SK-N-SH (cell line): ENCODE measurements around the gene PIGZ. TPM values are rescaled to one million over a fixed set of nuclear protein-coding genes. Genes with fewer than 3 reads are reported as not detected.

ENCODE experiments used
- CTCF ChIA-PET: fragments of 300-600, 350-600 bp; formaldehyde crosslinking; extraction: SDS; loops from one replicate; lab custom pipeline; 2021; lab: Yijun Ruan, JAX
- POLR2A ChIA-PET: fragments of 350-600 bp; sonication (Branson Sonifier 250); formaldehyde crosslinking; extraction: SDS; loops from one replicate; lab custom pipeline; 2020; ENCODE audit warnings: antibody characterized with exemption, inconsistent platforms; lab: Yijun Ruan, JAX
- DNase-seq: peaks from one replicate; pipeline ENCODE4 v3.0.0; 2012
- H2AFZ ChIP-seq: fragments of 200-600 bp; sonication (generic); 2 replicates; pipeline ENCODE4 v1.8.1; 2016; ENCODE audit warnings: antibody characterized with exemption, mild to moderate bottlenecking, low read depth
- H3F3A ChIP-seq: fragments of 200-600 bp; sonication (generic); replicated peaks from 2 replicates; pipeline ENCODE3; 2016; ENCODE audit warnings: antibody characterized with exemption, mild to moderate bottlenecking; ENCODE audit not compliant: insufficient read depth
- H3K27ac ChIP-seq, 2 experiments: fragments of 200-500 bp in 1 of 2; fragments of 200-600 bp in 1 of 2; sonication (Bioruptor generic) in 1 of 2; sonication (generic), shearing (Covaris generic) in 1 of 2; 2 replicates each; pipeline versions ENCODE4 v1.5.1 to v1.6.1; 2014 to 2016; ENCODE audit warnings: low read depth in 2 of 2, inconsistent platforms in 1 of 2, low read length in 1 of 2, mild to moderate bottlenecking in 1 of 2, mixed read lengths in 1 of 2
- H3K27me3 ChIP-seq: fragments of 200-600 bp; sonication (generic), shearing (Covaris generic); 2 replicates; pipeline ENCODE4 v1.6.1; 2016; ENCODE audit warnings: mixed run types; ENCODE audit not compliant: insufficient read depth
- H3K36me3 ChIP-seq, 2 experiments: fragments of 200-500 bp in 1 of 2; fragments of 200-600 bp in 1 of 2; sonication (Bioruptor generic) in 1 of 2; sonication (generic) in 1 of 2; replicated peaks in 1 of 2; 2 replicates each; pipeline versions ENCODE3 to v1.5.1; 2014 to 2016; ENCODE audit warnings: low read length in 1 of 2, mild to moderate bottlenecking in 1 of 2; ENCODE audit not compliant: insufficient read depth in 2 of 2, control insufficient read depth in 1 of 2
- H3K4me1 ChIP-seq, 2 experiments: fragments of 200-500 bp in 1 of 2; fragments of 200-600 bp in 1 of 2; sonication (Bioruptor generic) in 1 of 2; sonication (generic), shearing (Covaris generic) in 1 of 2; 2 replicates each; pipeline versions ENCODE4 v1.5.1 to v1.6.1; 2014 to 2016; ENCODE audit warnings: low read depth in 1 of 2, low read length in 1 of 2, mixed run types in 1 of 2; ENCODE audit not compliant: insufficient read depth in 2 of 2, control insufficient read depth in 1 of 2
- H3K4me2 ChIP-seq: fragments of 200-600 bp; sonication (generic), shearing (Covaris generic); 2 replicates; pipeline ENCODE4 v1.6.1; 2017; ENCODE audit warnings: mixed run types
- H3K4me3 ChIP-seq, 2 experiments: fragments of 200-500 bp in 1 of 2; fragments of 200-600 bp in 1 of 2; sonication (Bioruptor generic) in 1 of 2; sonication (generic), shearing (Covaris generic) in 1 of 2; 2 replicates each; pipeline versions ENCODE4 v1.5.1 to v1.8.1; 2014 to 2016; ENCODE audit warnings: low read depth in 2 of 2, inconsistent platforms in 1 of 2, low read length in 1 of 2, mild to moderate bottlenecking in 1 of 2, mixed read lengths in 1 of 2, moderate library complexity in 1 of 2
- H3K79me2 ChIP-seq: fragments of 200-600 bp; sonication (generic); 2 replicates; pipeline ENCODE4 v1.8.1; 2017; ENCODE audit warnings: mild to moderate bottlenecking; ENCODE audit not compliant: insufficient read depth
- H3K9ac ChIP-seq: fragments of 200-600 bp; sonication (generic); 2 replicates; pipeline ENCODE4 v1.6.1; 2017; ENCODE audit warnings: mixed run types
- H3K9me2 ChIP-seq: fragments of 200-600 bp; sonication (generic); 2 replicates; pipeline ENCODE4 v1.6.1; 2017; ENCODE audit warnings: mixed run types
- H3K9me3 ChIP-seq: fragments of 200-600 bp; sonication (generic); 2 replicates; pipeline ENCODE4 v1.6.1; 2017; ENCODE audit warnings: mixed run types, mild to moderate bottlenecking, moderate library complexity
- H4K20me1 ChIP-seq: fragments of 200-600 bp; sonication (generic); 2 replicates; pipeline ENCODE4 v1.6.1; 2017; ENCODE audit warnings: mild to moderate bottlenecking, mixed run types; ENCODE audit not compliant: insufficient read depth
- EZH2phosphoT487 ChIP-seq: fragments of 200-600 bp; sonication (generic); IDR thresholded peaks from 2 replicates; pipeline ENCODE4 v1.6.1; 2017; ENCODE audit warnings: low read depth, mixed run types, mild to moderate bottlenecking, antibody characterized with exemption, moderate library complexity, borderline replicate concordance
- FOXM1 ChIP-seq: IDR thresholded peaks from 2 replicates; pipeline ENCODE4 v1.4.0; 2012; ENCODE audit warnings: low read depth, mild to moderate bottlenecking
- MAX ChIP-seq: IDR thresholded peaks from 2 replicates; pipeline ENCODE4 v1.4.0; 2012; ENCODE audit warnings: low read depth
- MXI1 ChIP-seq: IDR thresholded peaks from 2 replicates; pipeline ENCODE4 v1.6.1; 2012; ENCODE audit warnings: mild to moderate bottlenecking, low read depth, low read length, improper control_type of control experiment
- NFIC ChIP-seq: IDR thresholded peaks from 2 replicates; pipeline ENCODE4 v1.4.0; 2012; ENCODE audit warnings: borderline replicate concordance
- NRF1 ChIP-seq: IDR thresholded peaks from 2 replicates; pipeline ENCODE4 v1.6.1; 2012; ENCODE audit warnings: low read depth, mild to moderate bottlenecking, low read length
- PBX3 ChIP-seq: IDR thresholded peaks from 2 replicates; pipeline ENCODE4; 2012
- RAD21 ChIP-seq: IDR thresholded peaks from 2 replicates; pipeline ENCODE4 v1.6.1; 2012; ENCODE audit warnings: mild to moderate bottlenecking, low read length
- REST ChIP-seq: IDR thresholded peaks from 2 replicates; pipeline ENCODE4 v1.6.1; 2012; ENCODE audit warnings: mild to moderate bottlenecking, low read depth, low read length, moderate library complexity
- RFX5 ChIP-seq: IDR thresholded peaks from 2 replicates; pipeline ENCODE4 v1.6.1; 2012; ENCODE audit warnings: mild to moderate bottlenecking, improper control_type of control experiment, low read length
- RXRA ChIP-seq: IDR thresholded peaks from 2 replicates; pipeline ENCODE4 v1.4.0; 2012; ENCODE audit warnings: low read depth, mild to moderate bottlenecking, borderline replicate concordance
- TAF1 ChIP-seq: IDR thresholded peaks from 2 replicates; pipeline ENCODE4 v1.6.1; 2012; ENCODE audit warnings: low read depth, mild to moderate bottlenecking, low read length, moderate library complexity, borderline replicate concordance
- TCF12 ChIP-seq: IDR thresholded peaks from 2 replicates; pipeline ENCODE4 v1.4.0; 2012
- USF1 ChIP-seq: IDR thresholded peaks from 2 replicates; pipeline ENCODE4 v1.4.0; 2012; ENCODE audit warnings: low read depth, borderline replicate concordance
- WGBS: methylation state at CpG from one replicate; pipeline ENCODE4 v1.1.6; 2017; ENCODE audit warnings: low lambda C conversion rate; 5-methylcytosine and 5-hydroxymethylcytosine counted together
- polyA plus RNA-seq, 3 experiments: library from polyadenylated mRNA; depleted of rRNA; stranded (reverse); fragments of >200 nt; gene quantifications; 2 replicates each; pipeline ENCODE4 v1.2.3, GENCODE V29; 2012

Gene PIGZ
- polyA plus RNA-seq, 1 of the 3 experiments (the other 2 are of a cell fraction): 5.0 TPM

DNA sequence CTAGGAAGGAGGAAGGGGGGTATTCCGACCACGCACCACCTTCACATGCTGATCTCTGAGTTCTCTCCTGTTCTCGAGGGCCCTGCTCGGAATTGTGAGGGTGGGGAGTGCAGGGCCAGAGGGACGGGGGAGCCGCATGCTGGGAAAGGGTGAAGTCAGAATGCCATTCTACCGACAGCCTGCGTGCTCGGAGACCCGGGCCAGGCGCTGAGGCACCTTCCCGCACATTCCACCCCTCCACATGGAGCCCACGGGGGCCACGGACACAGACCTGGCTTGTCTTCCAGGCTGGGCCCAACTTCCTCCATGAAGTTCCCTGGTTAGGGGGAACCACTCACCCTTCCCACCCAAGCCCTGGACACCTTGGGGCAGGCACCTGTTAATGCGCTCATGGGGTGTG, 28.7 kb upstream of the PIGZ start:
- CTCF ChIA-PET: interaction anchor here (1.0 to 11.7 kb wide), 3 partner anchors 8 to 191 kb away, joined by 3 to 94 read pairs (median 5); partner anchors contain the start of gene MELTF

DNA sequence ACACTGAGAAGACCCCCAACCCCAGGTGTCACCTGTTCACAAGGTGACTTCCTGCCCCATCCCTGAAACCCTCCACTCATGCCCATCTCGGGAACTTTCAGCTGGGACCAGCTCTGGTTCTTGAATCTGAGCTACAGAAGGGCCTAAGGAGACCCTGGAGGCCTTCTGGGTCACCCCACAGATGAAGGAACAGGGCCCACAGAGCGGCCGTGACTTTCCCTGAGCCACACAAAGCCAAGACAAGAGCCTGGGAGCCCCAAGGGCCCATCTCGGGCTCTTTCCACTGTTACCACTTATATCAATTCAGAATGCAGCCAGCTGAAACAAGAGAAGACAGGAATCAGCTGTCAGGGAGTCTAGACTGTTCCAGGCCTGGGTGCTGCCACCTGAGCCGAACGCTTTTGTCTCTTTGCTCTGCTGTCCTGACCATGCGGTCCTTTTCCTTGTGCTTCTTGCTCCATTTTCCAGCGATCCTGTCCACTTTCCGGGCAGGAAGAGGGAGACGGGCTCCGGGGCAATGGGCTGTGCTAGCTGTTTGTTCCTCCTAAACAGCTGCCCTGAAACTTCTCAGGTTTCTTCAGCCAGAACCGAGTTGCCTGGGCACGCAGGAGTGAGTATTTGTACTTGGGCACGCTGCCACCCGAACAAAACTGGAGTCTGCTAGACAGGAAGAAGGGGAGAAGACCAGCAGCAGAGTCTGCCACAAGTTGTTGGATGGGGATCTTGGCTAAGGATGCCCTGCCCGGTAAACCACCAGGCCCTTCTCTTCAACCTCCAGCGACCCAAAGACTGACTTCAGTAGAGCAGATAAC, 28.0 kb upstream of the PIGZ start:
- CTCF ChIA-PET: interaction anchor here (0.9 to 11.7 kb wide), 5 partner anchors 18 to 468 kb away, joined by 3 to 94 read pairs (median 4); no protein-coding TSS in a partner anchor

More for the DNA sequence above, 28.7 kb upstream of the PIGZ start:
- no peak for TF ChIP-seq NFIC
- no peak for TF ChIP-seq RFX5
- no peak for TF ChIP-seq MXI1
- no peaks in the 10 kb centered on the region for H3K9me2 ChIP-seq
- 91% methylated on average over 12 of the region's 15 CpGs for WGBS
- no peaks in the 10 kb centered on the region for H3K4me1 ChIP-seq
- no peaks in the 10 kb centered on the region for H3K27me3 ChIP-seq
- no peak overlapping the region for H2AFZ ChIP-seq
- no peak overlapping the region for H3K4me3 ChIP-seq
- no peak overlapping the region for H3K9ac ChIP-seq
- H3K4me2 ChIP-seq: no peak overlapping the region
- H3K36me3 ChIP-seq: no peaks in the 10 kb centered on the region
- DNase-seq: no peak
- POLR2A ChIA-PET: no interaction called here
- no peak overlapping the region for H3K27ac ChIP-seq
- no peaks in the 10 kb centered on the region for H3K79me2 ChIP-seq
- H3F3A ChIP-seq: no peaks in the 10 kb centered on the region
- H3K9me3 ChIP-seq: no peaks in the 10 kb centered on the region
- H4K20me1 ChIP-seq: no peaks in the 10 kb centered on the region

DNA sequence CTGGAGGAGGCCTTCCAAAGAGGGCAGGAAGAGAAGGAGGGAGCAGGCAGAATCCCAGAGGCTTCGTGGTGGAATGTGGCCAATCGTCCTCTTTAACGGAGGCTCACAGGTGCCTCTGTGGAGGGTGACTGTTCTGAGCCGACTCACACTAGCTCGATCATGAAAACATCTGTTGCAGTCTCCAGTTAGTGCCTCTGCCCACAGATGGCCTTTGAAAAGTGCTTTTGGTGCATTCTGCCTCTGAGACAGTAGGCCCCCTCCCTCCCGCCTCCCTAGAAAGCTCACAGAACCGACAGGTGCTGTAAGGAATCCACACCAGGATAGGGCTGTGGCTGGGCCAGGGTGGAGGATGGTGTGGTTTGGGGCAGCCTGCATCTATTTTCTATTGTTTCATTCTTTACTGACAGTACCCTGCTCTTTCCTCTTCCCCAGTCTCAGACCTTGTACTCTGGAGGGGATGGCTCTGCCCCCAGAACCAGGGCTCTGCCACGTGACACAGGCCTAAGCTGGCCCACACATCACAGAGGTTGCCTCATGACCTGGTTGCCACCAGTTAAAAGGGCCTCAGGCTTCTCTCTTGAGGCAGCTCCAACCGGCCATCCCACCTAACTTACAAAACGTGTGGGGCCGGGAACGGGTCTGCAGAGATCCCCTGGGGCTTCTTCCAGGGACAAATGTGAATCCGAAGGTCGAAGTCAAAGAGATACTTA, 27.2 kb upstream of the PIGZ start:
- ChIA-PET CTCF (interaction anchor here (1.0 to 11.7 kb wide), 4 partner anchors 17 to 467 kb away, joined by 4 to 94 read pairs (median 4); no protein-coding TSS in a partner anchor), POLR2A (no interaction called here)
- 93% methylated on average over 12 of the region's 14 CpGs for WGBS
- Histone ChIP-seq H3K4me3 (no peak overlapping the region), H3K9me3 (no peaks in the 10 kb centered on the region), H3K27ac (no peak overlapping the region), H3K9me2 (no peaks in the 10 kb centered on the region), H3F3A (no peaks in the 10 kb centered on the region), H4K20me1 (no peaks in the 10 kb centered on the region), H3K36me3 (no peaks in the 10 kb centered on the region), H3K27me3 (no peaks in the 10 kb centered on the region), H3K4me1 (no peaks in the 10 kb centered on the region), H3K4me2 (no peak overlapping the region), H3K9ac (no peak overlapping the region), H3K79me2 (no peaks in the 10 kb centered on the region), H2AFZ (no peak overlapping the region)
- no peak for DNase-seq
- TF ChIP-seq USF1: no peak
- TF ChIP-seq NRF1: no peak
- TF ChIP-seq RFX5: no peak
- TF ChIP-seq MAX: no peak
- no peak for TF ChIP-seq PBX3
- TF ChIP-seq TCF12: no peak
- no peak for TF ChIP-seq EZH2phosphoT487
- TF ChIP-seq RXRA: no peak
- TF ChIP-seq REST: no peak
- no peak for TF ChIP-seq RAD21
- no peak for TF ChIP-seq TAF1

More for the DNA sequence above, 28.0 kb upstream of the PIGZ start:
- H3K4me2 ChIP-seq: no peak overlapping the region
- no peak for DNase-seq
- H3K27ac ChIP-seq: no peak overlapping the region
- WGBS: 80% methylated on average over 15 of the region's 17 CpGs
- no peaks in the 10 kb centered on the region for H3K79me2 ChIP-seq
- H3K4me1 ChIP-seq: no peaks in the 10 kb centered on the region
- no peaks in the 10 kb centered on the region for H3K9me3 ChIP-seq
- H3K27me3 ChIP-seq: no peaks in the 10 kb centered on the region
- no peaks in the 10 kb centered on the region for H3K9me2 ChIP-seq
- no peaks in the 10 kb centered on the region for H3F3A ChIP-seq
- H2AFZ ChIP-seq: no peak overlapping the region
- H3K9ac ChIP-seq: no peak overlapping the region
- H3K4me3 ChIP-seq: no peak overlapping the region
- POLR2A ChIA-PET: no interaction called here
- no peaks in the 10 kb centered on the region for H3K36me3 ChIP-seq
- no peaks in the 10 kb centered on the region for H4K20me1 ChIP-seq
- TF ChIP-seq EZH2phosphoT487 (no peak), FOXM1 (no peak)
